Endothelial cell of hepatic sinusoid (primary cell): Measurements from ENCODE around the gene C2orf92.
"Not testable (repeated sequence)": the region's sequence is repeated elsewhere in the genome, so short reads cannot be mapped to it uniquely, and the experiment has no call there.

Experiments
- in situ Hi-C: cut with HindIII; loops from 2 replicates; pipeline ENCODE4 v1.10.0; 2017; ENCODE audit warnings: low sequenced_read_pairs

C2orf92 gene

DNA sequence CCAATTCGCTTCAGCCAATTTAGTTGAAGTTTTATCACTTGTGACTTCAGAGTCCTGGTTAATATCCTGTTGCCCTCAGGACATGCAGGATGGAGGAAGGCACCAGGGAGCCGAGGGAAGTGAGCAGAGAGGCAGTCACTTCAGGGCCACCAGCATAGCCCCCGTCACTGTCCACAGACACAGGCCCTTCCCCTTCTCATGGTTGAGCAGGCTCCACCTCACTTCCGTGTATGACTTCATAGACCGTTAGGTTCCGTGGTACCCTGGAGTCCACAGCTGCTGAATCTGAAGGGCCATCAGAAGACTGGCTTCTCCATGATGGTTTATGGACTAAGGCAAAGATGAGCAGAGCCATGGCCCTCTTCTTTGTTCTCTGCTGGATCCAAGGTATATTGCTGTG lies at the start of gene C2orf92:
TSS of gene C2orf92 (plus strand) at position 266 of the 400 bp plus-strand sequence. CDS start at position 342, 76 bp downstream.
- in situ Hi-C loops: no loop called here

DNA sequence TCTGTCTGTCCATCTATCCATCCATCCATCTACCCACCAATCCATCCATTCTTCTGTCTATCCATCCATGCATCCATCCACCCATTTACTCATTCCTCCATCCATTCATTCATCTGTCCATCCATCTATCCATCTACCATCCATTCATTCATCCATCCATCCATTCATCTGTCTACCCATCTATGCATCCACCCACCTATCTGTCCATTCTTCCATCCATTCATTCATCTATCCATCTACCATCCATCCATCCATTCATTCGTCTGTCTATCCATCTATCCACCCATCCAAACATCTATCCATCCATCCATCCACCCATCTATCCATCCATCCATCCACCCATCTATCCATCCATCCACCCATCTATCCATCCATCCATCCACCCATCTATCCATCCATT lies 49.0 kb upstream of the C2orf92 start:
- in situ Hi-C loops: not testable (repeated sequence)

DNA sequence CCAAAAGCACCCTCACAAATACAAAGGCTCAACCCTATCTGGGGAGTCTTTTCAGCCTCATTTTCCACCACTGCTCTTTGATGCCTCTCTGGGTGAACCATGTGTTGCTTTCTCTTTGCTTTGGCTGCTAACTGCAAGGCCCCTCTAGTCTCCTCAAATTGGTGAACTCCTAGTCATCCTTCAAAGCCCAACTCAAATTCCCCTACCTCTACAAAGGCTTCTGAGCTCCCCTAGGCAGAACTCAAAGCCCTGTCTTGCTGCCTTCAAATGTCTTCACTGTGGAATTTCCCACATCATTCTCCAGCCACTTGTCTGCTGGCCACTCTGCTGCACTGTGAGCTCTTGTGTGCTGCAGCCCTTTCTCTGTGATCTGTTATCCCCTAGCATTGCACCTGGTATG lies 46.5 kb upstream of the C2orf92 start:
- in situ Hi-C loops: not testable (repeated sequence)

DNA sequence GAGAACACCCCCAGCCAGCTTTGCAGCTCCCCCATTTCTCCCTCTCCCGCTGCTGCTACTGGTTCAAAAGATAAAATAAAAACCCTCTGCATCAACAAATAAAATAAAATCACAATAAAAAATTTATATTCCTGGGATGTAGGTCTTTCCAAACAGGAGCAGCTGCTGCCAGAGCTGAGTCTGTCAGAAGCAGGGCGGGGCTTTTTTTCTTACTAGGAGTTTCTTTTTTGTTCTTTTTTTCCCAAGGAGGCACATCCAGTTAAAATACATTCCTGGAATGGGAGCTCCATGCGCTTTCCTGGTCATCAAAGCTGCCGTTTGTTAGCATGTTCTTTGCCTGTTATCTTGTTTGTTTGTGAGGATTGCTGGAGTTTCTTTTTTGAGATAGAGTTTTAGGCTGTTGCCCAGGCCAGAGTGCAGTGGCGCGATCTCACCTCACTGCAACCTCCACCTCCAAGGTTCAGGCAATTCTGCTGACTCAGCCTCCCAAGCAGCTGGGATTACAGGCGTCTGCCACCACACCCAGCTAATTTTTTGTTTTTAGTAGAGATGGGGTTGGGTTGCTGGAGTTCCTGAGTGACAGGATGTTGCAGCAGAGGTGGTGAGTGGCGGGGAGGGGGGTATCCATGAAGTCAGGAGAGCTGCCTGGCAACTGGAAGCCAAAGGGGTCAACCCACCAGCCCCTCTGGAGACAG lies 44.0 kb upstream of the C2orf92 start:
- in situ Hi-C loops: not testable (repeated sequence)

DNA sequence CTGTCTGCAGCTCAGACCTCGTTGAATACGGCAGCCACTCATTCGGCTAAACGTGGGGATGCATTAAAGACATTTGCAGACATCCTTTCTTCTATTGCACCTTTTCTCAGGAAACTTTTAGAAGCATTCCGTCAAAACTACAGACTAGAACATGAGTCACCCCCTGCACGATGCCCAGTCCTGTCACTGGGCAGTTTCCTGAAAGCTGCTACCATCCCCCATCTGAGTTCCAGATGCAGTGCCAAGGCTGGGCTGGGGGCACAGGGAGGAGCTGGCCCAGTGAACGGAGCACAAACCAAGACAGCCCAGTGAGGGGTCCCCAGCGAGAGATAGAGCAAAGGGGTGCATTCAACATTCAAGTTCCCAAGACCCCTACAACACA lies 43.5 kb upstream of the C2orf92 start:
- in situ Hi-C loops: not testable (repeated sequence)

DNA sequence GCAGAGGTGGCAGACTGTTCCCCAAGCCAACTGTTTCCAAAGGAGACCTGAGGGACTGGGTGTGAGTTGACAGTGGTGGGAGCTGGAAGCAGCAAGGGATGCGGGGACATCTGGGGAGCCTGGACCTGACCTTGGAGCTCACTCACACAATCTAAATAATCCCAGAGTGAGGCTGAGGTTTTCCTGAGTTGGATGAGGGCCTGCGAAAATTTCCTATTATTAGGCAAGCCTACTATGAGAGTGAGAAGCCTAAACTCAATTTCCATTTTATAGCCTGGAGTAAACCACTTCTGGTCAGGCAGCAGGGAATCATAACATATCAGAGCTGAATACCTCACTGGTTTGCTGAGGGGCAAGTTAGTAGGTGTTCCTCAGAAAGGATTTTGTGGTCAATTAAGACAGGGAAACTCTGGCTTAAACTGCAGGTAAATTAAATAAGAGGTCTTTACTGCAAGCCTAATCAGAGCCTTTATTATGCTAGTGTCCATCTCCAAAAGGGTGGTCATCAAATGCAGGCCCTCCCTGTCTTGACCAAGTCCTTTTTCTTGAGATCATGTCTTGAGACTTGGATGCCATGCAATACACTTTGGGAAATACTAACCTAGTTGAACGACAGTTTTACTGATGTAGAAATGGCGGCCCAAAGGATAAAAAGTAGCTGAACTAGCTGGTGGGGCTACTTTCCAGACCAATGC lies 25.3 kb upstream of the C2orf92 start:
- in situ Hi-C loops: no loop called here

DNA sequence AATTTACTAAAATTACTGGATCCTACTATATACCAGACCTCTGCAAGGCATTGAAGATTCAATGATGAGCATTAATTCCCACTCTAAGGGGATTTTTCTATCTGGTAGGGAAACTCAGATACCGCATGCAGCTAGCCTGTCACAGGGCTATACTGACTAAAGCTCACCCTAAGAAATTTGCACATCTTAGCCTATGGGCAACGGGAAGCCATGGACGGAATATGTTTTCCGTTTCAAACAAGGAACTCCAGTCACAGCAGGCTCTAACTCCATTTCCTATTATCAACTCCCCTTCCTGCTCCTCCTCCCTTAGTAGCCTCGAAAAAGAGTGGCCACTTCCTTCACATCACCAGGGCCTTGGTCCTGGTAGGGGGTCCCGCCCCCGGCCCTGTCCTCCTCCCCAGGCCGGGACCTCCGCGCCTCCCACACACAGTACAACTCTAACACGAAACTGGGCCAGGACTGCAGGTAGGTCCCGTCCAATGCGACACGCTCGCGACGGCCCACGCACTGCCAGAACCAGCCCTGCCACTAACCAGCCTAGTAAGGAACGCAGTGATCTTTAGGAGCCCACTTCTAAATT lies 24.3 kb upstream of the C2orf92 start:
- in situ Hi-C loops: no loop called here

DNA sequence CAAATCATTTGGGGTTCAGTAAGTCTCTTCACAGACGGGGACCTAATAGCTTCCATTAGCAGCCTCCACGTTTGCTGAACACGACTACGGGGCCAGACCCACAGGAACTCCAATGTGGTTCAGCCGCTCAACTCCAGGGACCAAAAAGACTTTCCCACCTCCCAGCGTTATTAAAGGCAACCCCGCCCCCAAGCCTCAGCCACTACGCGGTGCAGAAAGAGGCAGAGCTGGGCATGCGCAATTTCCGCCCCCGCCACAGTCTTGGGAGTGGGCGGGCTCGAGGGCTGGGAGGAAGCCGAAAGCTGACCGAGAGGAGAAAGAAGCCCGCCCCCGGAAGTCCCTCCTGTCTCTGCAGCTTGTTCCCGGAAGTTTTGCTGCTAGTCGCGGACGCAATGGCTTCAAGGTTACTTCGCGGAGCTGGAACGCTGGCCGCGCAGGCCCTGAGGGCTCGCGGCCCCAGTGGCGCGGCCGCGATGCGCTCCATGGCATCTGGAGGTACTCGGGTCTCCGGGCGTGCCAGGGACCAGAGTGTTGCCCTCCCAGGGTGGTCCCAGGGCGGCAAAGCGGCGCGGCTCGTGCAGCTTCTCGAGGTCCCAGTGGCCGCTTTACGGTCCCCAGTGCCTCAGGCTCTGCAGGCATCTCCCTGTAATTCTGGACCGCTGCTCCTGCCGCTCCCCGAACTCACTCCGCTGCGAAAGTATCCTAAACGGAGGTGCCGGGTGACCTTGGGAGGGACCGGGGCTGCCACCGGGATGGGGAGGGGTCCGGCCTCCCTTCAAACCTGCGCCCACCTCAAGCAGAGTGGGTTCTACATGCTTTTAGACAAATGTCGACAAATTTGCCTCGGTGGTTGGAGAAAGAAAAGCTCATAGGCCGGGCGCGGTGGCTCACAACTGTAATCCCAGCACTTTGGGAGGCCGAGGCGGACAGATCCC lies 23.6 kb upstream of the C2orf92 start, which contains the start of gene COX5B:
TSS of gene COX5B (plus strand) at position 368 of the 935 bp plus-strand sequence. CDS start at position 393, 25 bp downstream.
- in situ Hi-C loops: no loop called here

DNA sequence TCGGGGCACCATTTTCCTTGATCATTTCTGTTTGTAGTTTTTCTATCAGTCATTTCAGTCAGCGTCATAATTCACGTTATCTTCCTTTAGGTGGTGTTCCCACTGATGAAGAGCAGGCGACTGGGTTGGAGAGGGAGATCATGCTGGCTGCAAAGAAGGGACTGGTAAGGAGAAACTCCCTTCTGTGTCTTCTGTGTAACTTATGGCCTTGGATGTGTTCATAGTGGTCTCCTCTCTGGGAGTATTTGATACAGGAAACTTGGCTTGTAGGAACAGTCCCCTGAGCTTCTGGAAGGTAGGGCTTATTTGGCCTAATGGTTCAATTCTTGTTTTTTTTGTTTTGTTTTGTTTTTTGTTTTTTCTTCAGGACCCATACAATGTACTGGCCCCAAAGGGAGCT lies 22.5 kb upstream of the C2orf92 start:
- in situ Hi-C loops: no loop called here

DNA sequence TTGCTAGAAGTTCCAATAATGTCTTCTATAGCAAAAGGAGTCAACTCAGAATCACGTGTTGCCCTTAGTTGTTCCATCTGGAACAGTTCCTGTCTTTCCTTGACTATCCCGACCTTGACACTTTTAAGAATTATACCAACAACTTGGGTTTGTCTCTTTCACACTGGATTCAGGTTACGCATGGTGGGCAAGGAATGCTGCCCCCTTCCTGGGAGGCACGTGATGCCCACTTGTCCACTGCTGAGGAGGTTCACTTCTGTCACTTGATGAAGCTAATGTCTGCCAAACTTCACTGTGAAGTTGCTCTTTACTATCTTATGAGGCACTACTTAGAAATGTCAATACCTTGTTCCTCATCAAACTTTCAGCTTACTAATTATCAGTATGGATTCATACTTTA lies 18.4 kb upstream of the C2orf92 start:
- in situ Hi-C loops: no loop called here

DNA sequence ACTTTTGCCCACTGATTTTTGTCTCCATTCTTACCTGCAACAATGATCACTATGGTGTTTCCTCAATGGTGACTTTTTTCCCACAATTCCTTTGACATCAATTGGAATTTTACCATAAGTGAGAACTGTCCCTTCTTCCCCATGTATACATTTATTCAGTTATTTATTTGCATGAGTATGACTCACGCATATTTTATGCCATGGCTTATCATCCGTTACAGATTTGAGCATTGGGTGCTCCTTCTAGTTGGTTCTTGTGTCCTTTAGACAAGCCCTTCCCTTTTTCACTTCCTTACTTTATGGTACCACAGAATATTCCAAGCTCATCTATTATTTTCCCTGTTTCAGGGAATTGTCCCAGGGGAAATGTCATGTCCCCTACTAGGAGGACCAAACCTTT lies 16.0 kb upstream of the C2orf92 start:
- in situ Hi-C loops: no loop called here

DNA sequence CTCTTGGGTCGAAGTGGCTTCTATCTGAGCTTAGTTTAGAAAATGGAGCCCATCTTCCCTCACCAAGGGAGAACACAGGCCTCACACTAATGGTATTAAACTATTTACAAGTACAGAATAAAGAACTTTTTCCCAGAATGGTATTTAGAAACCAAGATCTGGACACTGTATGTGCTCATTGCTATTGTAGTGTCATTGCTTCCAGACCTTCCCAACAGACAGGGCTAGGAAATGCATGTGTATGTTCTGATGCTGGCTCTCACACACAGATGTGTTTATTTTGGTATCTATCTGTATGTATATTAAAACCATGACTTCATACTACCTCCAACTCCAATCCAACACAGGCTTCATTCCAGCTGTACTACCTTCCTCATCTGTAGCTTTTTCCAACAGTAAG lies 15.6 kb upstream of the C2orf92 start:
- in situ Hi-C loops: no loop called here

DNA sequence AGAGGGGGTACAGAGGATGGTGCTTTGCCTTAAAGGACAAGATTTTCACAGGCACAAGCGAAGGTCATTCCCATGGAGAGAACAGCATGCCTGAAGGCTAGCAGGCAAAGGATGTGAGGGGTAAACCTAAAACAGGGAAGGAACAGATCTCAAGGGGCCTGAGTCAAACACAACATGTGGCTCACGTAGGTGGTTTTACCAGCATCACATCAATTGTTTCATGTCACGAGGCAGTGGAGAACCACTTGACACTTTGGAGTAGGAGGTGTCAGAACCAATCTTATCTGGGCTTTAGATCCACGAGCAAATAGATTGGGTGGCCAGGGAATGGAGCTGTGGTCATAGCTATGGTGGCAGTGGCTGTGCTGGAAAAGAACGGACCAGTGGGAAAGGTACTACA lies 15.2 kb upstream of the C2orf92 start:
- in situ Hi-C loops: no loop called here

DNA sequence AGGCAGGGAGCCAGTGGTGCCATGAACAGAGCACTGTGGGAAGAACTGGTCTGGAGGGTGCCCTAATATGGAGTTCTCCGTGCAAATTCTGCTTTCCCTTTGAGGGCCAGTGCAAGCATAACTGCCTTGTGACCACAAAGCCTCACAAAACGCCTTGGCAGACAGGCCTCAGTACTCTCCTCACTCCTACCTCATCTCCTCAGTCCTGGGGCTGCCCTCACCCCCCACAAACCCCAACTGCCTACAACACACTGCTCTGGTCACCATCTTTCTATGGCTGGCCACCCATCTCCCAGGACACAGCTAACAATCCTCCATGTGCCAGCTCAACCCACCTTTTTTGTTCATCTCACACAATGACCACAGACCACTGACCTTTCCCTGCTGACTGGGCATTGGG lies 14.7 kb upstream of the C2orf92 start:
- in situ Hi-C loops: no loop called here

DNA sequence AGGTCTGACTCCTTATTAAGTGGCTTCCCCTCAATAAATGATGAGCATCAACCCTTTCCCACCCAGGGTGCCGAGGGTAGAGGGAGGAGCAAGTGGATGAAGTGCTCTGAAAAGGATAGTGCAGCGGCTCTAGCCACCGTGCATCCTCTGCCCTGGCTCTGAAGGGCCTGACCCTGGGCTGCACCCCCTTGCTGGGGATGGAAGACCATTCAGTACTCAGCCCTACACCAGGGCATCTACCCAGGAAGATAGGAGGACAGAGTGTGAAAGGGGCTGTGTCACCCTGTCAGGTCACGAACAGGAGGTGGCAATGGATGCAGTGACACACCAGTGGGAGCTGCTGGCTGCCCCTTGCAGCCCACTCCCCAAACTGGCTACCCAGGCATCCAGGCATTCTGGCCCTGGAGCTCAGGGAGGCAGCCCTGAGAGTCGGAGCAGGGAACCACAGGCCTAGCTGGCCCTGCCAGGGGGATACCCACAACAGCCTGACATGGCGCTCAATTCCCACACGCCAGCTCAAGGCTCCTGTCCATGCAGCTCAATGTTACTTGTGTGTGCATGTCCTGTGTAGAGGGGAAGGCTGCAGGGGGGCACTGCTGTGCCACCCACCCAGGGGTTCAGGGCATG lies 13.3 kb upstream of the C2orf92 start:
- in situ Hi-C loops: no loop called here

DNA sequence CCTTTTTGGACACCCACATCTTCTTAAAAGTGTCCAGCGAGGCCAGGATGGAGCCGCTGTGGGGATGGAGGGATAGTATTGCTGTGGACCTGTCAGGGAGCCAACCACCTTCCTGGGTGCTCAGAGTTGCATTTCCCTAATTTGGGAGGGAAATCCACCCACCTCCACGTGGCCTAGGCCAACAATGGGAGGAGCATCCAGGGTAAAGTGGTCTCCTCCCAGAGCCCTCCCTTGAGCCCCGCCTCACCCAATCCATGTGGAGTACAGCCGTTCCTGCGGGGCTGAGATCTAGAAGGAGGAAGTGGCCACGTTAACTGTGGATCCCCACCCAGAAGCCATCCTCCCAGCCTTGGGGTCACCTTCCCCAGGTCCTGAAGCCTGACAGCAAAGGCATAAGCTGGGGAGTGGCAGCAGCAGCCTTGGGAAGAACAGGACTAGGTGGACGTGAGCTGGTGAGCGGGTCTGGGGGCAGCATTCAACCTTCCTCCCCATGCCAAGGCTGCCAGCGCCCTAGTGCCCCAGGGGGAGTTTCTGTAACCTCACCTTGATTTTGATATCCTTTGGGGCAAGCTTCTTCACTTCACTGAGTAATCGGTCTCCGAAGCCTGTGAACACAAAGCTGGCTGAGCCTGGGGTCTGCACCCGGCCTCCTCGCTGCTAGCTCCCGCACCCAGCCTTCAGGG lies 12.5 kb upstream of the C2orf92 start:
- in situ Hi-C loops: no loop called here

DNA sequence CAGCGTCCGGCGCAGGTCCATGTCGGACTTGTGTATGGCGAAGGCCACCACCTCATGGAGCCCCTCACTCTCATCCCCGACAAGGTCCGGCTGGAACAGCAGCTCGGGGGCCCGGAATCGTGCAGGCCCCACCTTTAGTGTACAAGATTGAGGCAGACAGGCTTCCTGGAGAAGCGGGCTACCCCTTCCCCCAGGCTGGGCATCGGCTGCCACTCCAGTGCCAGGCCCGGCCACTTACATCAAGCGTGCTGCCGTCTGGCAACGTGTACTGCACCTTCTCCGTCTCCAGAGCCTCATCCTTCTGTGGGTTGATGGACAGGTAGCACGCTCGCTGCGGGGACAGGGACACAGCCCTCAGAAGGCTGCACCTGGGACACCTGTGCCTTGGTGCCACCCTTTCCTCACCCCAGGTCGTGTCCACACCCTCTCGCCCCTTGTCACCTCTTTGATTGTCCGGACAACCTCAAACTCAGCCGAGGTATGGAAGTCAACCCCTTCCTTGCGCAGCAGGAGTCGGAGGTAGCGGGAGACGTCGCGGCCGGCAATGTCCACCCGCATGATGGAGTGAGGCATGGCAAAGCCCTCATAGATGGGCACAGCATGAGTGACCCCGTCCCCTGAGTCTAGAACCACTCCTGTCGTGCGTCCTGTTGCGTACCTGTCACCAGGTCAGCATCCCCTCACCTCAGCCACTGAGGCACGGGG lies 11.4 kb upstream of the C2orf92 start:
- in situ Hi-C loops: no loop called here

DNA sequence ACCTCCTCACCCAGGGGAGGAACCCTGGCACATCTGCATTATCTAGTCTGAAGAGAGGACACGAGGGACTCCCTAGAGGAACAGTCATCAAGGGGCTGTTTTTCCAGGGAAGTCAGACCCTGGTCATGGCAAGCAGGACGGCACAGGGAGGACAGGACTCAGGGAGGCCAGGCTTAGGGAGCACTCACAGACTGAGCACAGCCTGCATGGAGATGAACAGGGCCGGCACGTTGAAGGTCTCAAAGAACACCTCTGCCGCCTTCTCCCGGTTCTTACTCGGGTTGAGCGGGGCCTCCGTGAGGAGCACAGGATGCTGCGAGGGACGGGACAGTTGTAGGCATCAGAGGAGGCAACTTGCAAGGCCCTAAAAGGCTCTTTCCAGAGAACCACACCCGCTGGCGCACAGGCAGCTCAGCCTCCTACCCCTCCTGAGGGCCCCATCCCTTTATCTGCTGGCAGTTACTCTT lies 10.8 kb upstream of the C2orf92 start:
- in situ Hi-C loops: no loop called here
